OCI-LY3 (cell line): ENCODE data around the gene DDX18.

Experiments
- EZH2phosphoT487 ChIP-seq: fragments of 200-600 bp; shearing (Covaris generic); IDR thresholded peaks from 2 replicates; pipeline ENCODE4 v1.6.1; 2018; ENCODE audit warnings: antibody characterized with exemption, mixed run types, low read depth
- TF ChIP-seq, protein P1 (sequence below): fragments of 200-600, 300-600 bp; sonication (generic); IDR thresholded peaks from 2 replicates; pipeline ENCODE4 v1.5.1; 2014; ENCODE audit warnings: antibody characterized with exemption, low read length, low read depth

GRCh38 chr2:117801826-117802225 lies 12.7 kb upstream of the DDX18 start:
- TF ChIP-seq, protein P1, sequence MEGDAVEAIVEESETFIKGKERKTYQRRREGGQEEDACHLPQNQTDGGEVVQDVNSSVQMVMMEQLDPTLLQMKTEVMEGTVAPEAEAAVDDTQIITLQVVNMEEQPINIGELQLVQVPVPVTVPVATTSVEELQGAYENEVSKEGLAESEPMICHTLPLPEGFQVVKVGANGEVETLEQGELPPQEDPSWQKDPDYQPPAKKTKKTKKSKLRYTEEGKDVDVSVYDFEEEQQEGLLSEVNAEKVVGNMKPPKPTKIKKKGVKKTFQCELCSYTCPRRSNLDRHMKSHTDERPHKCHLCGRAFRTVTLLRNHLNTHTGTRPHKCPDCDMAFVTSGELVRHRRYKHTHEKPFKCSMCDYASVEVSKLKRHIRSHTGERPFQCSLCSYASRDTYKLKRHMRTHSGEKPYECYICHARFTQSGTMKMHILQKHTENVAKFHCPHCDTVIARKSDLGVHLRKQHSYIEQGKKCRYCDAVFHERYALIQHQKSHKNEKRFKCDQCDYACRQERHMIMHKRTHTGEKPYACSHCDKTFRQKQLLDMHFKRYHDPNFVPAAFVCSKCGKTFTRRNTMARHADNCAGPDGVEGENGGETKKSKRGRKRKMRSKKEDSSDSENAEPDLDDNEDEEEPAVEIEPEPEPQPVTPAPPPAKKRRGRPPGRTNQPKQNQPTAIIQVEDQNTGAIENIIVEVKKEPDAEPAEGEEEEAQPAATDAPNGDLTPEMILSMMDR: no peak
- TF ChIP-seq EZH2phosphoT487: no peak
